ENCODE results near the gene STARD10. TPM values are rescaled to one million over a fixed set of nuclear protein-coding genes. Genes with fewer than 3 reads are reported as not detected.

STARD10 gene
- total and polyA plus RNA-seq, 2 experiments from 2014 or later: 16.6 to 20.5 TPM

GRCh38 chr11:72833811-72834493, 40.1 kb upstream of the STARD10 start:
- Mint-ChIP-seq H3K4me1 (peaks cover 8% of the 10 kb centered on the region; the same call in 2 of the 3 replicates), H3K36me3 (ENCODE audit: low read depth) (no peaks in the 10 kb centered on the region), H3K27ac (no peak overlapping the region), H3K9me3 (no peaks in the 10 kb centered on the region), H3K27me3 (ENCODE audit: insufficient read depth, low read depth, poor library complexity) (peaks cover 10% of the 10 kb centered on the region), H3K4me3 (no peak overlapping the region)
- Histone ChIP-seq H3K27ac (ENCODE audit: low read depth) (no peak overlapping the region), H3K4me1 (ENCODE audit: insufficient read depth) (peaks cover 7% of the 10 kb centered on the region), H3K36me3 (ENCODE audit: insufficient read depth) (no peaks in the 10 kb centered on the region), H4K20me1 (replicated peaks; ENCODE audit: insufficient read depth) (no peaks in the 10 kb centered on the region; the same call in 1 of the 2 replicates), H3K4me2 (no peak overlapping the region), H3K9me2 (ENCODE audit: insufficient read depth) (no peaks in the 10 kb centered on the region), H2AFZ (no peak overlapping the region), H3K4me3 (no peak overlapping the region), H3K79me2 (replicated peaks; ENCODE audit: insufficient read depth) (no peaks in the 10 kb centered on the region), H3K27me3 (ENCODE audit: insufficient read depth) (no peaks in the 10 kb centered on the region), H3F3A (replicated peaks; ENCODE audit: low read depth) (no peaks in the 10 kb centered on the region)
- ATAC-seq (no peak), DNase-seq (ENCODE audit: low spot score) (no peak)
- TF ChIP-seq ZNF114 (CRISPR knock-in tag; IDR thresholded peaks at IDR 0.05) (no peak), EZH2 (IDR thresholded peaks at IDR 0.05; ENCODE audit: low read depth, unreplicated experiment) (no peak), CTCF (conservative IDR thresholded peaks at IDR 0.05; ENCODE audit: low read depth in 2 of 2) (no peak), POLR2AphosphoS5 (IDR thresholded peaks at IDR 0.05; ENCODE audit: low read depth) (no peak), EZH2phosphoT487 (IDR thresholded peaks at IDR 0.05; ENCODE audit: unreplicated experiment) (no peak), ZNF462 (CRISPR knock-in tag; IDR thresholded peaks at IDR 0.05) (no peak)

All from GM23338 (cell line).